HG03565 (cell line): Measurements from ENCODE around the gene VPS13D.
"Not testable (repeated sequence)": the region's sequence is repeated elsewhere in the genome, so short reads cannot be mapped to it uniquely, and the experiment has no call there.

Source experiments
- ATAC-seq: cut with Tn5 transposase; IDR thresholded peaks from one replicate; pipeline ENCODE4 v1.9.1; 2021; ENCODE audit warnings: mild to moderate bottlenecking, moderate library complexity; ENCODE audit not compliant: unreplicated experiment

The VPS13D gene

GRCh38 chr1:12284486-12284885 lies 54.7 kb downstream of the VPS13D start:
- no peak for ATAC-seq

- ATAC-seq, result no peak
These were observed 55.8 kb downstream of the VPS13D start for GRCh38 chr1:12285496-12286143.

GRCh38 chr1:12287869-12288268 lies 58.0 kb downstream of the VPS13D start:
- no peak for ATAC-seq

- no peak for ATAC-seq
These were observed 61.0 kb downstream of the VPS13D start for GRCh38 chr1:12290828-12291227.

- ATAC-seq, result no peak
These were observed 63.6 kb downstream of the VPS13D start for GRCh38 chr1:12293416-12293815.

GRCh38 chr1:12294076-12294475 lies 64.2 kb downstream of the VPS13D start:
- ATAC-seq, result no peak

GRCh38 chr1:12296016-12296415 lies 66.2 kb downstream of the VPS13D start:
- no peak for ATAC-seq

GRCh38 chr1:12296623-12297022 lies 66.8 kb downstream of the VPS13D start:
- peak; percentile 69 for ATAC-seq

GRCh38 chr1:12300706-12301105 lies 70.9 kb downstream of the VPS13D start:
- no peak for ATAC-seq

- ATAC-seq, result no peak
These were observed 71.8 kb downstream of the VPS13D start for GRCh38 chr1:12301518-12302237.

- ATAC-seq, result no peak
These were observed 73.1 kb downstream of the VPS13D start for GRCh38 chr1:12302798-12303447.

- ATAC-seq, result no peak
These were observed 75.5 kb downstream of the VPS13D start for GRCh38 chr1:12305377-12305776.

- no peak for ATAC-seq
These were observed 80.2 kb downstream of the VPS13D start for GRCh38 chr1:12309783-12310742.

GRCh38 chr1:12314333-12314903 lies 84.6 kb downstream of the VPS13D start:
- no peak for ATAC-seq

- no peak for ATAC-seq
These were observed 85.3 kb downstream of the VPS13D start for GRCh38 chr1:12315146-12315545.

GRCh38 chr1:12316331-12316730 lies 86.5 kb downstream of the VPS13D start:
- ATAC-seq, result no peak

GRCh38 chr1:12320486-12320885 lies 90.7 kb downstream of the VPS13D start:
- ATAC-seq, result no peak

GRCh38 chr1:12324423-12324822 lies 94.6 kb downstream of the VPS13D start:
- ATAC-seq, result no peak

GRCh38 chr1:12324973-12325372 lies 95.1 kb downstream of the VPS13D start:
- not testable (repeated sequence) for ATAC-seq

- ATAC-seq, result no peak
These were observed 97.2 kb downstream of the VPS13D start for GRCh38 chr1:12326986-12327385.

- ATAC-seq, result no peak
These were observed 97.7 kb downstream of the VPS13D start for GRCh38 chr1:12327566-12327965.
